ENCODE results near the gene MOSMO.
"Not testable (repeated sequence)": the region's sequence is repeated elsewhere in the genome, so short reads cannot be mapped to it uniquely, and the experiment has no call there.

The MOSMO gene

DNA sequence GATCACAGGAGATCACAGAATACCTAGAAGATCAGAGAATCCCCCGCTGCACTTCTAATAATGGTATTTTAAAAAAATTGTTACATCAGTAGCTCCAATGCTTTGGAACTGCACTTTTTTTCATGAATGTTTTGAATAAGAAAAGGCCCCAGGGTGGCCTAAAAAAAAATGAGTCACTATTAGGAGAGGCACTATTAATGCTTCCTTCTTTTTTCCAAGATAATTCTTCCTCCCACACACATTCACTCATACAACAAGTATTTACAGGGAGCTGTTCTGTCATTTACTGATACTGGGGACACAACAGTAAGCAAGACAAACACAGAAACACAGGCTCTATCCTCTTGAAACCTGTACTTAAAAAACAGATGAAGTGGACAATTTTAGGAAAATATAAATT, 6.3 kb upstream of the MOSMO start:
- no peak for DNase-seq (ENCODE audit: extremely low read depth, low read depth)

DNA sequence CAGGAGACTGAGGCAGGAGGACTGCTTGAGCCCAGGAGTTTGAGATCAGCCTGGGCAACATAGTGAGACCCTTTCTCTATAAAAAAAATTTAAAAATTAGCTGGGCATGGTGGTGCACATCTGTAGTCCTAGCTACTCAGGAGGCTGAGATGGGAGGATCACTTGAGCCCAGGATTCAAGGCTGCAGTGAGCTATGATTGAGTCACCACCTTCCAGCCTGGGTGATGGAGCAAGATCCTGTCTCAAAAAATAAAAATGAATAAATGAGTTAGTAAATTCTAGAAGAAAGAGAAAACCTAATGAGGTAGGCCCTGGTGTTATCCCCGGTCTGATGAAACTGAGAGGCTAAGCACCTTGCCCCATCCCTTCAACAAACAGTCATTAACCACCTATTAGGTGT, 5.9 kb upstream of the MOSMO start:
- not testable (repeated sequence) for H3K4me3 ChIP-seq (replicated peaks; ENCODE audit: low read depth, low read length); DNase-seq (ENCODE audit: extremely low read depth, low read depth)

More for the DNA sequence above, 6.3 kb upstream of the MOSMO start:
- TF ChIP-seq, protein P1, sequence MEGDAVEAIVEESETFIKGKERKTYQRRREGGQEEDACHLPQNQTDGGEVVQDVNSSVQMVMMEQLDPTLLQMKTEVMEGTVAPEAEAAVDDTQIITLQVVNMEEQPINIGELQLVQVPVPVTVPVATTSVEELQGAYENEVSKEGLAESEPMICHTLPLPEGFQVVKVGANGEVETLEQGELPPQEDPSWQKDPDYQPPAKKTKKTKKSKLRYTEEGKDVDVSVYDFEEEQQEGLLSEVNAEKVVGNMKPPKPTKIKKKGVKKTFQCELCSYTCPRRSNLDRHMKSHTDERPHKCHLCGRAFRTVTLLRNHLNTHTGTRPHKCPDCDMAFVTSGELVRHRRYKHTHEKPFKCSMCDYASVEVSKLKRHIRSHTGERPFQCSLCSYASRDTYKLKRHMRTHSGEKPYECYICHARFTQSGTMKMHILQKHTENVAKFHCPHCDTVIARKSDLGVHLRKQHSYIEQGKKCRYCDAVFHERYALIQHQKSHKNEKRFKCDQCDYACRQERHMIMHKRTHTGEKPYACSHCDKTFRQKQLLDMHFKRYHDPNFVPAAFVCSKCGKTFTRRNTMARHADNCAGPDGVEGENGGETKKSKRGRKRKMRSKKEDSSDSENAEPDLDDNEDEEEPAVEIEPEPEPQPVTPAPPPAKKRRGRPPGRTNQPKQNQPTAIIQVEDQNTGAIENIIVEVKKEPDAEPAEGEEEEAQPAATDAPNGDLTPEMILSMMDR (IDR thresholded peaks at IDR 0.05; ENCODE audit: low read depth, low read length, missing control alignments), result no peak
- no peak overlapping the region for H3K4me3 ChIP-seq (replicated peaks; ENCODE audit: low read depth, low read length)

DNA sequence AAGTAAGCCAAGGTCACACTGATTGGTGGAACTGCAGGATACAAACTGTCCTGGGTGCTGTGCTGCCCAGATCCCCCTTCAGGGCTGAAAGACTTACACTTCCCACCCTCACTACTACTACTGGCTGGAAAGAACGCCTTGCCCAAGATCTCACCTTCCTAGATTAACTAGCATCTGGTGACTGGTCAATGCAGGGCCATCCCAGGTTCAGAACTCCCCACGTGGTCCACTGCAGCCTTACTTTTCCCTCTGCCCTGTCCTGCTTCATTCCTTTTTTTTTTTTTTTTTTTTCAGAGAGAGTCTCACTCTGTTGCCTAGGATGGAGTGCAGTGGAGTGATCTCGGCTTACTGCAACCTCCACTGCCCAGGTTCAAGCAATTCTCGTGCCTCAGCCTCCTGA, 4.7 kb upstream of the MOSMO start:
- H3K4me3 ChIP-seq (replicated peaks; ENCODE audit: low read depth, low read length), result no peak overlapping the region
- TF ChIP-seq, protein P1 (IDR thresholded peaks at IDR 0.05; ENCODE audit: low read depth, low read length, missing control alignments), result no peak
- DNase-seq (ENCODE audit: extremely low read depth, low read depth), result no peak

DNA sequence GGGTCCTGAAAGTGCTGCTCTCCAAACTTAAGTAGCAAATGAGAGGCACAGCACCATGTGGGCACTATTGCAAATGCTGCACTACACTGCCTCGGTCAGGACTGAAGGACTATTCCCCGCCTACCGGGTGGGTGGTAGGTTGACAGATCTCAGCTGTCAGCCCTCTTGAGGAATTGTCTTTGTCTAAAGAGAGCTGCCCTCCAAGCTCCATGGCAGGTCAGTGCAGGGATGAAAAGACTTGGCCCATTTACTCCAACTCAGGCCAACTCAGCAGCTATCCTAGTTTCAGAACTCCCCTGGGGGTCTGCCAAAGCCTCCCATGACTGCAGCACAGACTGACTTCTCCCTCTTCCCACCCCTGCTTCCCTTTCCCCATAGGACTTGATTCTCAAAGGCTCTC, 3.6 kb upstream of the MOSMO start:
- TF ChIP-seq, protein P1 (IDR thresholded peaks at IDR 0.05; ENCODE audit: low read depth, low read length, missing control alignments), result no peak
- H3K4me3 ChIP-seq (replicated peaks; ENCODE audit: low read depth, low read length), result no peak overlapping the region
- DNase-seq (ENCODE audit: extremely low read depth, low read depth), result no peak

DNA sequence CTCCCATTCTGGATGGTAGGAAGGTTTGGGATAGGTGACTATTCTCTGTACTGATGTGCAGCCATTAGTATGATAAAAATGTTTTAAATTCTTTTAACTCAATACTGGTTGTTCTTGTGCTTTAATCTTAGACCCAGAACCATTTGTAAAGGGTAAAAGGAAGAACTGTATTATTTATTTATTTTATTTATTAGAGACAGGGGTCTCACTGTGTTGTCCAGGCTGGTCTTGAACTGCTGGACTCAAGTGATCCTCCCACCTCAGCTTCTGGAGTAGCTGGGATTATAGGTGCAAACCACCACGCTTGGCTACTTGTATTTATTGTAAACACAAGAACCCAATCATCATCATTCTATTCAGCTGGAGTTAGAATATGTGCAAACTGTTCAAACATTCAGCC, 2.2 kb upstream of the MOSMO start:
- TF ChIP-seq, protein P1 (IDR thresholded peaks at IDR 0.05; ENCODE audit: low read depth, low read length, missing control alignments), result no peak
- no peak overlapping the region for H3K4me3 ChIP-seq (replicated peaks; ENCODE audit: low read depth, low read length)
- no peak for DNase-seq (ENCODE audit: extremely low read depth, low read depth)

DNA sequence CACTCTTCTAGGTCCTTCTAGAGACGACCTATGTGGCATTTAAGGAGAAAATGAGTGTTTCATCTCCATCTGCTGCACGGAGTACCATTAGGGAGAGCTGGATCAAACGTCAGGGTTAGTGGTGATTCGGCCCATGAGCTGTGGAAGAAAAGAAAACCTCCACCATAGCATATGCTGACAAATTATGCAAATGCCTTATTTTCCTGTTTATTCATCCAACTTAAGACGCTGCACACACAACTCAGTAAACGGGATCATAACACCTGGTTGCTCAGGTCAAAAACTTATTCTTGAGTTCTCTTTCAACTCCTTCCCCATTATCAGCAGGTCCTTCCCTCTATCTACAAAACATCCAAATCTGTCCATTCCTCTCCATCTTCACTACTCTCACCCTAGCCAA, 1.3 kb upstream of the MOSMO start:
- TF ChIP-seq, protein P1 (IDR thresholded peaks at IDR 0.05; ENCODE audit: low read depth, low read length, missing control alignments), result no peak
- DNase-seq (ENCODE audit: extremely low read depth, low read depth), result no peak
- H3K4me3 ChIP-seq (replicated peaks; ENCODE audit: low read depth, low read length), result no peak overlapping the region; the same call in 1 of the 2 replicates

DNA sequence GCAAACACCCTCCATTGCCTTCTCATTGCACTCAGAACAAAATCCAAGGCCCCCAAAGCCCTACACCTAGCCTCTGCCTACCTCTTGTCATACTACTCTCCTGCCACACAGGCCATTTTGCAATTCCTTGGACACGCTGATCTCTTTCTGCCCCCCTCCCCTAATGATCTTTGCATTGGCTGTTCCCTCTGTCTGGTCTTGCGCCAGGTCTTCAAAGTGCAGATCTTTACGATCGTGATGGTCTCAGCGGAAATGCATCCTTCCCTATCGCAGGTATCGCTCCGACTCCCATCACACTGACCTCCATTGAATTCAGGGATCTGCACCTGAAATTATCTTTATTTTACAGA, 777 bp upstream of the MOSMO start:
- no peak for DNase-seq (ENCODE audit: extremely low read depth, low read depth)
- peak overlapping the region; percentile 76 for H3K4me3 ChIP-seq (replicated peaks; ENCODE audit: low read depth, low read length)
- TF ChIP-seq, protein P1 (IDR thresholded peaks at IDR 0.05; ENCODE audit: low read depth, low read length, missing control alignments), result no peak

Measured in HFF-Myc (cell line).